Muscle layer of colon (tissue), 2 donors: Measurements from ENCODE around the gene EFNA1.
"Not testable (repeated sequence)": the region's sequence is repeated elsewhere in the genome, so short reads cannot be mapped to it uniquely, and the experiment has no call there.

Source experiments
- H3K27ac ChIP-seq: one replicate; pipeline ENCODE4 v1.7.0; 2013; ENCODE audit warnings: low read depth, mild to moderate bottlenecking, low read length, moderate library complexity
- H3K27me3 ChIP-seq, 2 donors: one replicate each; pipeline ENCODE4 v1.7.0; 2013; ENCODE audit warnings: low read length in 2 of 2, mild to moderate bottlenecking in 2 of 2; ENCODE audit not compliant: insufficient read depth in 2 of 2, control insufficient read depth in 1 of 2
- H3K36me3 ChIP-seq: one replicate; pipeline ENCODE4 v1.7.0; 2013; ENCODE audit warnings: mild to moderate bottlenecking, low read length; ENCODE audit not compliant: insufficient read depth
- H3K4me1 ChIP-seq: one replicate; pipeline ENCODE4 v1.7.0; 2013; ENCODE audit warnings: mild to moderate bottlenecking, low read length; ENCODE audit not compliant: insufficient read depth
- H3K4me3 ChIP-seq, 2 donors: one replicate each; pipeline ENCODE4 v1.7.0; 2013; ENCODE audit warnings: low read length in 2 of 2, low read depth in 1 of 2, mild to moderate bottlenecking in 1 of 2, moderate library complexity in 1 of 2
- H3K9ac ChIP-seq: one replicate; pipeline ENCODE4 v1.7.0; 2013; ENCODE audit warnings: low read length
- H3K9me3 ChIP-seq: one replicate; pipeline ENCODE4 v1.7.0; 2013; ENCODE audit warnings: mild to moderate bottlenecking, low read length
- donor health status: abdominal sarcoma.
- donor health status: Adenocarcinoma of cecum.

The EFNA1 gene

DNA sequence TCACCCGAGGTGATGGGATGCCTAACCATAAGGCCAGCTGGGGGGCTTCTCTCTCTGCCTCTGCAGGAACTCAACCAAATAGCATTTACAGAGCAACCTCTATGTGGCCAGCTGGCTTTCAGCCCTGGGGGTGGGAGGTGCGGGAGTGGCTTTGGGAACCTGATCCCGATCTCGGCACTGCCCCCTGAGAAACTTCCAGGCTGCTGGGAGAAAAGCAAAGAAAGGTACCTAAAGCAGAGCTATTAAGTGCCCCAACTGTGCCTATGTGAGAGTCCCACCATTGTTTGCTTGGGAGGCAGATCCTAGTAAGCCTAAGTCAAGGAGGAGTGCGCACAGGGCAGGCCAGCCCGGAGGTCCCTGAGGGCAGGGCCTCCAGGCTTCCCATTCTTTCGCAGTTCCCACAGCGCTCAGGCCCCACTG is 38.4 kb downstream of the EFNA1 start:
- no peak overlapping the region for H3K4me3 ChIP-seq
- peaks cover 13% of the 10 kb centered on the region for H3K4me1 ChIP-seq
- no peak overlapping the region for H3K9ac ChIP-seq
- H3K9me3 ChIP-seq = no peaks in the 10 kb centered on the region
- no peak overlapping the region for H3K27ac ChIP-seq
- peaks cover 22% of the 10 kb centered on the region for H3K36me3 ChIP-seq
- no peaks in the 10 kb centered on the region for H3K27me3 ChIP-seq

DNA sequence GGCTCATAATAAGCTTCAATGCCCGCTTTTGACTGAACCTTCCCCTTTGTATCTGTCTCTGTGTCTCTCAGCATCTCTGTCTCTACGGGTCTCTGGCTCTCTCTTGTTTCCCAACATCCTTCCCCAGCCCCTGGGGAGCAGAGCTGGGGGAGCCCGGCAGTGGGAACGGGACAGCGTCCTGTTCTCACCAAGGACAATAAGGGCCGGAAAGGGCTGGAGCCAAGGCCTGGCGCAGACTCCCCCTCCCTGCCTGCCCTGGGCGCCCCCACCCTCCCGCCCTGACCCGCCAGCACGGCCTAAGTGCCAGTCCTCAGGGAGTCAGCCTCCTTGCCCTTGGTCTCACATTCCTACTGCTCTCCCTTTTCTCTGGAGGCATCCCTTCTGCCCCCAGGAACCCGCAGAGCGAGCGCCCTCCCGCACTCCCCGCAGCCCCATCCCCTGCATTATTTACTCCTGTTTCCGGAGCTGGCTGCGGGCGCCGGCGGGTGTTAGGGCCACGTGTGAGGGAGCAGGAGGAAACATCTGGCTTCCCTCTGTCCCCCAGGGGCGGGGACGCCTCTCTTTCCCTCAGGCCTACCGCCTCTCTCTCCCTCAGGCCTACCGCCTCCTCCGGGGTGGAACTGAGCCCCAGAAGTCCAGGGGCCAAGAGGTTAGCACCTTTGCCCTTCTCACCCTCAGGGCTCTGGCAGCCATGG is 38.9 kb downstream of the EFNA1 start:
- H3K9me3 ChIP-seq = no peaks in the 10 kb centered on the region
- H3K4me3 ChIP-seq = no peak overlapping the region
- H3K36me3 ChIP-seq = peaks cover 22% of the 10 kb centered on the region
- H3K27me3 ChIP-seq = no peaks in the 10 kb centered on the region
- peaks cover 13% of the 10 kb centered on the region for H3K4me1 ChIP-seq
- no peak overlapping the region for H3K27ac ChIP-seq
- H3K9ac ChIP-seq = no peak overlapping the region

DNA sequence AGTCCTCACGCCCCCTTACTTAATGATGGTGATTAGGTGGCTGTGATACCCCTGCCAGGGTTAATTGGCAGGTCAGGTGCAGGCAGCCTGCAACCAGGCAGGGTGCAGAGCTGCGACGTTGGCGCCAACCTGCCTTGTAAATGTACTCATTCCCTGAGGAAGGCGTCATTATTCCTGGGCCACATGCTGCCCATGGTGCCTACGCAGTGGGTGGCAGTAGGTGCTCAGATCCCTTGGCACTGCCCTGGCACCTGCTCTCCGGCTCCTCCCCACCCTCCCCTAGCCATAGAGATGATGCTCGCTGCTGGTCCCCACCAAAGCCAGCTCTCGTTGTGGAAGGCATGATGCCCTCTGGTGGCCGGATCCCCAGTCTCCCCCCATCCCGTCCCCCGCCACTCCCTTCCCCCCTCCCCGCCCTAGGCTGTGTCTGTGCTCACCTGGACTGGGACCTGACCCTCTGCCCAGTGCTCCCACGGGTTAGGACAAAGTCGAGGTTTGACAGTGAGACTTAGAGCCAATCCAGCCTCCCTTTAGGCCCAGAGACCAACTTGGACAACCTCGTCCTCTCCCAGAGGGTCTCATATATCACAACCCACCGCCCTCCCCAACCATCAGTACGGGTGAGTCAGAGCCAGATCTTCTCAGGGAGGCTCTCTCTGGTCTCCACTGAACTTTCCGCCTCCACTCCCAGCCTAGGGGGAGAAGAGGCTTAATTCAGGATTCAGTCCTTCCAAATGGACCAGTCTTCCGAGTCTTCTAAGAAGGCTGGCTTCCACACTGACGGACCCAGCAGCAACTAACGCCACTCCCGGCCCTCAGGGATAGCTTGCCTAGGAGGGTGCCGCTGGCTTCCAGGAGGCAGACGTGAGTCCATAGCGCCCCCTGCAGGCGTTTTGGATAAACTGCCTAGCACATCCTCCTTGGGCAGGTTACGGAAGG is 39.8 kb downstream of the EFNA1 start:
- peak overlapping the region in 1 of 2 donors; percentile 43 for H3K4me3 ChIP-seq
- H3K4me1 ChIP-seq = peaks cover 19% of the 10 kb centered on the region
- no peak overlapping the region for H3K27ac ChIP-seq
- no peak overlapping the region for H3K9ac ChIP-seq
- peaks cover 22% of the 10 kb centered on the region for H3K36me3 ChIP-seq
- no peaks in the 10 kb centered on the region for H3K27me3 ChIP-seq
- no peaks in the 10 kb centered on the region for H3K9me3 ChIP-seq

DNA sequence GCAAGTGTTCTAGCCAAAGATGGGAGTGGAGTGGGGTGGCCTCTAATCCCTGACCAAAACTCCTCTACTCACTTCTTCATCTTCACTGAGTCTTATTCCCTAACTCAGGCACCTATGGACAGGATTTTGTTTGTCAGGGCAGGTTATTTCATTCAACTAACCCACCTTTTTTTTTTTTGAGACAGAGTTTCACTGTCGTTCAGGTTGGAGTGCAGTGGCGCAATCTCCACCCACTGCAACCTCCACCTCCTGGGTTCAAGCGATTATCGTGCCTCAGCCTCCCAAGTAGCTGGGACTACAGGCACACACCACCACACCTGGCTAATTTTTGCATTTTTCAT is 40.4 kb downstream of the EFNA1 start:
- not testable (repeated sequence) for H3K27me3 ChIP-seq, H3K9me3 ChIP-seq, H3K4me3 ChIP-seq, H3K9ac ChIP-seq, H3K27ac ChIP-seq
- Histone ChIP-seq H3K36me3 (peaks cover 22% of the 10 kb centered on the region), H3K4me1 (peaks cover 19% of the 10 kb centered on the region)

DNA sequence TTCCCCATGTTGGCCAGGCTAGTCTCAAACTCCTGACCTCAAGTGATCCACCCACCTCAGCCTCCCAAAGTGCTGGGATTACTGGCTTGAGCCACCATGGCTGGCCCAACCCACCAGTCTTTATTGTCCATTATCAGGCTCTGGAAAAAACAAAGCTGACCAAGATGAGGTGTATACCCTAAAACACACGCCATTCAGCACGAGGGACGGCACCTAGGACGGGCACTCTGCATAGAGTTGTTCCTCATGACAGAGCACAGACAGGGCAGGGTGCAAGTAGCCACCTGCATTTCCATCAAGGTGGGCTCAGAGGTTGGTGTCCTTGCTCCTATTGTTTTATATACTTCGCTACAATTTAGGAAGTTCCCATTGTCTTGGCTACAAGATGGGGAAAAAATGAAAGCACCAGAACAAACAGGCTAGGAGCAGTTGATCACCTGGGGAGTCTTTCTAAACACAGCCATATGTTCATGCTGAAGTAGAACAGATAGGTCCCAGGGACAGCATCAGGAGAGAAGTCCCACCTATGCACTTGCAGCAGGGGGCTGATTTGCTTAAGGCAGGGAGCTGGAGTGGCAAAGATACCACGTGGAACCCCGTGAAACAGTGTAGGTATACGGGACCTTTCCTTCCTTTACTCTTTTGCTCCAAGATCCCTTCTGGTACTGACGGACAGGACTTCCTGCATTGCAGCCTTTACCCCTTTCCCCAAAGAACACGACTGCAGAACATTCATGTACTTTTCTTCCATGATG is 41.0 kb downstream of the EFNA1 start:
- H3K27me3 ChIP-seq = peaks cover 0 to 2% of the 10 kb centered on the region in 2 donors
- H3K4me3 ChIP-seq = no peak overlapping the region
- H3K27ac ChIP-seq = no peak overlapping the region
- peaks cover 22% of the 10 kb centered on the region for H3K36me3 ChIP-seq
- no peaks in the 10 kb centered on the region for H3K9me3 ChIP-seq
- peaks cover 24% of the 10 kb centered on the region for H3K4me1 ChIP-seq
- no peak overlapping the region for H3K9ac ChIP-seq

DNA sequence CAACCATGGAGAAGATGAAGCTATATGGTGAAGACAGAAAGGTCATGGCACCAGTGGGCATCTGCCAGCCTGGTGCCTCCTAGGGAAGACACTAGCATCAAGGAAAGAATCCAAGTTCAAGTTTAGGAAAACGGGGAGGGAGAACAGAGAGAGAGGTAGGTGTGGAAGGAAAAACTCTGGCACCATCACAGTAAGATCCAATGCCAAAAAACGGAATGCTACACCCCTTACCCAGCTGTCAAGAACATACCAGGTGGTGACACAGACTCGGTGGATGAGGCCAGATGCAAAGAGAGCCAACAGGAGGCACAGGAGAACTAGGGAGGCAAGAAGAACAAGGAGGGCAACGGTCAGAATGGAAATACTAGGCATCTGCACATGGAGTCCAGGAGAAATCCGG is 41.9 kb downstream of the EFNA1 start:
- Histone ChIP-seq H3K27ac (no peak overlapping the region), H3K36me3 (peaks cover 22% of the 10 kb centered on the region), H3K4me1 (peaks cover 25% of the 10 kb centered on the region), H3K9ac (no peak overlapping the region), H3K27me3 (peaks cover 0 to 11% of the 10 kb centered on the region in 2 donors), H3K9me3 (no peaks in the 10 kb centered on the region), H3K4me3 (no peak overlapping the region)

DNA sequence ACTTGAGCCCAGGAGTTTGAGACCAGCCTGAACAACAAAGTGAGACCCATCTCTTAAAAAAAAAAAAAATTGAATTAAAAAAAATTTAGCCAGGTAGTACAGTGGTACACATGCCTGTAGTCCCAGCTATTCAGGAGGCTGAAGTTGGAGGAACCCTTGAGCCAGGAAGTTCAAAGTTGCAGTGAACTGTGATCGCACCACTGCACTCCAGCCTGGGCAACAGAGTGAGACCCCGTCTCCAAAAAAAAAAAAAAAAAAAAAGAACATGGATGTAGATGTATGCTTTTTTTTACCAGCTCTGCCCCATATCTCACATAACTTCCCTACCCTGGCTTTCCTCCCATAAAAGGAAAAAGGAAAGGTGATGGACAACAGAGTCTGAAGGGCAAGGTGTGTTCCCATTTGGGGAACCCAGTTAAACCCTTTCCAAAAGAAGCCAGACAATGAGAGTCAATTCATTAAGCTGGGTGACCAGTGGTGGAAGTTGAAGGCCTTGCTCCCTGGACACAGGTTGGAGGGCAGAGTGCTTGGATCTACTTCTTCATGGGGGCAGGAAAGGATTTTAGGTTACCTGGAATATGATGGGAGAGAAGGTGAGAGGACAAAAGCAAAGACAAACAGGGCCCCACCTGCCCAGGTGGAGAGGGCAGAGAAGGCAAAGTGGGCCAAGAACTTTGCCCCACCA is 42.6 kb downstream of the EFNA1 start:
- peaks cover 0 to 18% of the 10 kb centered on the region in 2 donors for H3K27me3 ChIP-seq
- no peaks in the 10 kb centered on the region for H3K9me3 ChIP-seq
- no peak overlapping the region for H3K4me3 ChIP-seq
- H3K9ac ChIP-seq = no peak overlapping the region
- peaks cover 22% of the 10 kb centered on the region for H3K36me3 ChIP-seq
- peaks cover 25% of the 10 kb centered on the region for H3K4me1 ChIP-seq
- no peak overlapping the region for H3K27ac ChIP-seq

DNA sequence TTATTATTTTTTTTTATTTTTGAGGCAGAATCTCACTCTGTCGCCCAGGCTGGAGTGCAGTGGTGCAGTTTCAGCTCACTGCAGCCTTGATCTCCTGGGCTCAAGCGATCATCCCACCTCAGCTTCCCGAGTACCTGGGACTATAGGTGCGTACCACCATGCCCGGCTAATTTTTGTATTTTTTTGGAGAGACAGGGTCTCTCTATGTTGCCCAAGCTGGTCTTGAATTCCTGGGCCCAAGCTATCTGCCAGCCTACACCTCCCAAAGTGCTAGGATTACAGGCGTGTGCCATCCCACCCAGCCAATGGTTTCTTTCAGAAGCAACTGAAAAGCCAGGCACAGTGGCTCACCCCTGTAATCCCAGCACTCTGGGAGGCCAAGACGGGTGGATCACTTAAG is 43.1 kb downstream of the EFNA1 start:
- Histone ChIP-seq H3K9ac (no peak overlapping the region), H3K36me3 (peaks cover 22% of the 10 kb centered on the region), H3K27ac (no peak overlapping the region), H3K9me3 (no peaks in the 10 kb centered on the region), H3K4me3 (no peak overlapping the region), H3K4me1 (peaks cover 25% of the 10 kb centered on the region), H3K27me3 (peaks cover 0 to 23% of the 10 kb centered on the region in 2 donors)

DNA sequence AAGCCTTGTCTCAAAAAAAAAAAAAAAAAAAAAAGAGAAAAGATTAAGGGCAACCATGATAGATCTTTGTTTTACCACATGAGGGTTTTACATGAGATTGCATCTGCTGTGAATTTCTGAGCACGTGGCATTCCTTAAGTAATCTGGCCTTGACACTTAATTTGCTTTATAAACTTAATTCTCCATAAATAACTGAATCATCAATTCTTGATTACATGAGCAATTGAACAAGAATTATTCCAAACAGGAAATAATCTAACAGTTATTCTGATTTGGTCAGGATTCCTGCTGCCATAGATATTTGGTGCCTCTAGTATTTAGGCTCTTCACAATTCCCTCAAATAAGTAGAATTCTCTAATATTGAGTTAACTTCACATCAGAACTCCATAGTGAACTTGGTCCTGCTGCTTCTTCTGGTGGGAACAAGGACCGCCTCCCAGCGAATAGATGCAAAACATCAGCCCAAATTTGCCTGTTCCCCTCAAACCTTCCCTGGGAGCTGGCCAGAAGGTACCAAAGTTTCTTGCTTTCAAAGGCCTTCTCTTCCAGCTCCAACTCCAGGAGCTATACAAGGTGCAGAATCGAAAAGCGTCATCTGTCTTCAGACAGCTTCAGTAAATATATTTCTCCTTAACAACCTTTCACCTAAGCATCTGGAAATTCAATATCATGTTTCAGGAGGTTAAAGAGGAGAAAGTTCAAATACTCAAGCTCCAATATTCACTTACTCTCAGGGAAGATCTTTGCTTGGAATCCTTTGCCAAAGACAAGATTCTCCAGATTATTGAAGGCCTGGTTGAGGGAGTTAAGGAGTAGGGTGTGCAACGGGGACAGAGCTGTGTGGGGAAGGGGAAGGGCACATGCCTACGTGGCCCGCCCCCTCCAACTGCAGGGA is 44.4 kb downstream of the EFNA1 start:
- peak overlapping the region; percentile 72 for H3K9ac ChIP-seq
- peak overlapping the region; percentile 35 to 90 for H3K4me3 ChIP-seq
- H3K27ac ChIP-seq = peak overlapping the region; percentile 76
- peaks cover 22% of the 10 kb centered on the region for H3K36me3 ChIP-seq
- no peaks in the 10 kb centered on the region for H3K9me3 ChIP-seq
- H3K4me1 ChIP-seq = peaks cover 30% of the 10 kb centered on the region
- H3K27me3 ChIP-seq = peaks cover 0 to 23% of the 10 kb centered on the region in 2 donors

DNA sequence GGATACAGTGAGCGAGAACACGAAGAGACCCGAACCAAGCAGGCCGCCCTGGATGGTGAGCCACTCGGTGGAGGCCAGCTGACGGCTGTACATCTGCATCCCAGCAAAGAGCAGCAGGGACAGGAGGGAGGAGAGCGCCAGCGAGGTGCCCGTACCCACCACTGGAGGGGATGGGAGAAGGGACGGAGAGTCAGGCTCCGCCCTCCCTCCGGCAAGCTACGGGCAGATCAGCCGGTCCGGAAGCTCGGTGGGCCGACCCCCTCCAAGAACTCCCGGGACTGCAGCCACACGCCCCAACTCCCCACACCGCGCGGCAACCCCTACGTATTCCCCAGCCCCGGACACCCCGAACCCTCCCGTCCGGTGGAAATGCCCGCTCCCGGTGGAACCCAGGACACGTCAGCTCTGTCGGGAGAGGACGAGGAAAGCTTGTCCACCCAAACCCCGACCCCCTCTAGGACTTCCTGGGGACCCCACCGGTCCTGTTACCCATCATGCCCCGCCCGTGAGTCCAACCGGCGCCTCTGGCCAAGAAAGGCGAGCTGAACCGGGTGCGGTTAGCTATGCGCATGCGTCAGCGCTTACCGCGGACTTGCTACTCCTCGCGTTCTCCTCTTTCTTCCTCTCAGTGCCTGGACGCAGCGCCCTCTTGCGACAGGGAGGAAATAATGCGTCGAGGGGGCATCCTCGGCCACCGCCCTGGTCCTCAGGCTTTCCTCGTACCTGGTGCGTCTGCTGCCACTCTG is 45.2 kb downstream of the EFNA1 start, which contains the start of gene KRTCAP2:
TSS of gene KRTCAP2 (minus strand) at position 573 of the 746 bp plus-strand sequence. CDS start at position 493, 80 bp downstream.
- peak within 1 kb of the TSS; percentile 76 for H3K27ac ChIP-seq
- H3K4me3 ChIP-seq = peak within 1 kb of the TSS; percentile 35 to 90
- H3K9me3 ChIP-seq = no peaks in the 10 kb centered on the region
- H3K4me1 ChIP-seq = peaks cover 26% of the 10 kb centered on the region
- H3K27me3 ChIP-seq = peaks cover 0 to 23% of the 10 kb centered on the region in 2 donors
- H3K36me3 ChIP-seq = peaks cover 22% of the 10 kb centered on the region
- H3K9ac ChIP-seq = peak within 1 kb of the TSS; percentile 72
